Forelimb muscle (tissue), 1 donor: ENCODE measurements around the gene ENPP4. TPM values are rescaled to one million over a fixed set of nuclear protein-coding genes. Genes with fewer than 3 reads are reported as not detected.
"Not testable (repeated sequence)": the region's sequence is repeated elsewhere in the genome, so short reads cannot be mapped to it uniquely, and the experiment has no call there.

Source experiments
- DNase-seq: peaks from one replicate; pipeline ENCODE4 v3.0.0-alpha.2; 2013; ENCODE audit warnings: low read depth
- polyA plus RNA-seq: library from polyadenylated mRNA; unstranded; fragments of 120-200 nt; gene quantifications from one replicate; pipeline ENCODE4 v1.2.1, GENCODE V29; 2013; ENCODE audit not compliant: insufficient read length

The ENPP4 gene
- polyA plus RNA-seq, 1 donor, result 42.0 TPM

- DNase-seq, result not testable (repeated sequence)
Measured at GRCh38 chr6:46131291-46131690, 1.5 kb downstream of the ENPP4 start.

- no peak for DNase-seq
Measured at GRCh38 chr6:46134216-46134615, 4.4 kb downstream of the ENPP4 start.

- DNase-seq, result no peak
Measured at GRCh38 chr6:46135176-46135575, 5.4 kb downstream of the ENPP4 start.

DNA sequence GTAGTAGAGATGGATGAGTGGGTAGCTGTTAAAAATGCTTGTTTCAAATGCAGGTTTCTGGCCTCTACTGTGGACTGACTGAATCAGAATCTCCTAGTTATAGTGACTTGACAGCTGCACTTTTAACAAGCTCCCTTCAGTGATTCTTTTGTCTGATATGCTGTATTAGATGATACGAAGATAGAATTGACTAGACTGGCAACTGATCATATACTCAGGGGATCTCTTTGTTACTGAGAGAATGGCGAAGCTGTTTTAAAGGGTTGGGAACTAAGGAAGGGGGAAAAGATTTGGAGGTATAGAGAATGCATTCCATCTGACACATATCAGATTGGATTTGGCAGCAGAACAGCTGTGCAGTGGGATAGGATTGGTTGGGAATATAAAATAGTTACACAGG, 7.0 kb downstream of the ENPP4 start:
- no peak for DNase-seq

GRCh38 chr6:46137387-46137786, 7.6 kb downstream of the ENPP4 start:
- no peak for DNase-seq

- no peak for DNase-seq
Measured at GRCh38 chr6:46138281-46138680, 8.5 kb downstream of the ENPP4 start.

- DNase-seq, result no peak
Measured at GRCh38 chr6:46144270-46144669, 14.5 kb downstream of the ENPP4 start.

DNA sequence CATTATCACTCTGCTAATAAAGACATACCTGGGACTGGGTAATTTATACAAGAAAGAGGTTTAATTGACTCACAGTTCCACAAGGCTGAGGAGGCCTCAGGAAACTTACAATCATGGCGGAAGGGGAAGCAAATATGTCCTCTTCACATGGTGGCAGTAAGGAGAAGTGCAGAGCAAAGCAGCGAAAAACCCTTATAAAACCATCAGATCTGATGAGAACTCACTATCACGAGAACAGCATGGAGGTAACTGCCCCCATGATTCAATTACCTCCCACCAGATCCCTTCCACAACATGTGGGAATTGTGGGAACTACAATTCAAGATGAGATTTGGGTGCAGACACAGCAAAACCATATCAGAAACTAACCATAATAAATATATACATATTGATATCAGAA, 19.3 kb downstream of the ENPP4 start:
- DNase-seq, result not testable (repeated sequence)

- DNase-seq, result no peak
Measured at GRCh38 chr6:46156701-46157100, 26.9 kb downstream of the ENPP4 start.

- no peak for DNase-seq
Measured at GRCh38 chr6:46159229-46159628, 29.4 kb downstream of the ENPP4 start.

DNA sequence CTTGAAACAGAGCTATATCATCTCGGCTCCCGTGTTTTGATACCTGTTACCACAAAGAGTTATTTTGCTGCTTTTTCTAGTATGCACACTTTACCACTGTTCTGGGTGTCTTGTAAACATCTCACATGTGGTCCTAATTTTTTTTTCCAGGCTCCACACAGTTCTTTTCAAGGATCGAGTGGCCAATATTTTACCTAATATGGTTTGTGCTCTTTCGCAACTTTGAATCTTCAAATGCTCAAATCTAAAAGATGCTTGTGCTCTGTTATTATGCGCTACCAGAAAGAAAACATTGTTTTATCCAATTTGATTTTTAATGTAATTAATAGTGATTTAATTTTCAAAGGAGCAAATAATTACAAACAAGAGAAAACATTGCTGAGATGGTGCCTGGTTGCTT, 30.3 kb downstream of the ENPP4 start:
- DNase-seq, result no peak

DNA sequence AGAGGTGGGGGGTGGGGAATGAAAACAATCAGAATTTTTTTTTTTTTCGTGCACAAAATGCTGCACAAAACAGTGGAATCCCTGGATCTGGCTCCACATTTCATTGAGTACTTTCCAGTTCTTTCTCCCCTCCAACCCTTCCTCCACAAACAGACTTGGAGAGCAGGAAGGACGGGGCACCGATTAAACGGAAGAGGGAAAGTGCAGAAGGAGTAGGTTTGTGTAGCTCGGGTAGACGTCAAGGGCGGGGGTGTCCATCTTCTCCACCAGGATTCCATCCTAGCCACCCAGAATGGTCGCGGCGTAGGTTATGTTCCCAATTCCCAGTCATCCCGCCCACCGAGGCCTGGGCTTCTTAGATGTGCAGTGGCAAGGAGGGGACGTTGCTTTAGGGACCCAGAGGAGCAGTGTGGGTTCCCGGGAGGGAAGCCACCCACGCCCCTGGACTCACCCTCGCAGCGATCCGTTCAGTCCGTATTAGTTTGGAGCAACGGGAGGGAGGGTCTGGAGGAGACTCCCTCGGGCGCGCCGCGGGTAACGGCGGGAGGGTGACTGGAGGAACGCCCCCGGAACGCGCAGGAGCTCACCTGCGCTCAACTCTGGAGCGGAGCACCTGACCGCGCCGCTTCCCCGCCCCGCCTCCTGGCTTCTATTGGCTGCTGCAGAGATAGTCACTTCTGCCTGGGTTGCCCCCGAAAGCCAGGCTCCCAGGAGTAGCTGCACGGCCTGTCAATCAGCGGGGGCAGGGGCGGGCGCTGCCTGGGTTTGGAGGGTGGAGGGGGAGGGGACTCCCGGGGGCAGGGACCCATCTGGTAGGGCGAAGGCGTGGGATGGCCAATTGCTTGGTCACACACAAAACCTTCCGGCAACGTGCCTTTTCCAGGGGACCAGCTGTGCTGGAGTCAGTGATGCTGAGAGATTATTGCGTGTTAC, 40.8 kb downstream of the ENPP4 start, which contains the start of gene ENPP5:
ENPP5 (minus strand) TSS at position 624 of the 933 bp plus-strand sequence. CDS start 2,718 bp downstream, outside the sequence.
- DNase-seq, result no peak

DNA sequence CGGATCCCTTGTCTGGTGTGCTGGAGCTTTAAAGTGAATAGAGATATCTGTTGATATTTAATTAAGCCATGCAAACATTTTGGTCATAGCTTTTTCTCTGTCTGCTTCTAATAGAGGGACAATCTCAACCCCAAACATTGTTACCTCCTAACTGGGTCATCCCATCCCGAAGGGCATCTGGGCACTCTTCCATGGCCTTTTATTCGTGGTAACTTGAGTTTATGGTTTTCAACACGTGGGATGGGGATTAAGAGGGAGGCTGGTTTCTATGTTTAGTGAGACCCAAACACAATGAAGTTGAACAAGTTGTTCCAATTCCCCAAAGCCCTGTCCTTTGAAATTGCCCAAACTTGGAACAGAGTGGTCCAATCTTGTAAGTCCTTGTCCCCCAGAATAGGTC, 42.4 kb downstream of the ENPP4 start:
- no peak for DNase-seq

GRCh38 chr6:46174904-46175303, 45.1 kb downstream of the ENPP4 start:
- DNase-seq, result no peak

- no peak for DNase-seq
Measured at GRCh38 chr6:46175446-46175845, 45.7 kb downstream of the ENPP4 start.

DNA sequence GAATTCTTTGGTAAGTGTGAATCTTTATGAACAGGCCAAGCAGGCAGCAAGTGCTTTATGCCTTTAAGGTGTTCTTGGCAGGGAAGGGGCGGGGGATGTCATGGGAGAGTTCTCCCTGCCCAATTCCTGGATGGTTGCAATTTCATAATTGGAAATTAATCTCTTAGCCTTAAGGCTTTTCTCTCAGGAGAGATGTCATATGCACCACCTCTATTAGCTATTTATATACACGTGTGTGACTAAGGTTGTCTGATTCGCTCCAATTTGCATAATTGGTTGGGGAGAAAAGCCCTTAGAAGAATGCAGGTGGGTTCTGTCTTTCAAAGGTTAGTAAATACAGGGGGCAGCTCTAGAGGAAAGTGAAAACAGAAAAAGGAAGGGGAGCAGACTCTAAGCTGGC, 46.2 kb downstream of the ENPP4 start:
- no peak for DNase-seq

DNA sequence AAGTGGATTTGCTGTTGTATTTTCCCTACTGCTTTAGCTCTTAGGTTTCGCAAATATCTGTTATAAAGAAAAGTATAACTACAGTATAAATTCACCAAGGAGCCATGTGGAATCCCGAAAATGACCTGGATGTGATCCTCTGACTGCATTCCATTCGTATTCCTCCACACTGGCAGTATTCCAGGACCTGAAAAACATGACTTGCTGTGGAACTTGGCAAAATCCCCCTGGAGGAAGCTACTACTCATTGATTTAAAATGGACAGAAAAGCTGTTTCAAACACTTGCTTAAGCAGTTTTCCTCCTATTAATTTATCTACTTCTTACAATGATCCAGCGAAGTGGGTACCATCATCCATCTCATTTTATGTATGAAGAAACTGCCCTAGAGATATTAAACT, 54.3 kb downstream of the ENPP4 start:
- peak; percentile 14 for DNase-seq

DNA sequence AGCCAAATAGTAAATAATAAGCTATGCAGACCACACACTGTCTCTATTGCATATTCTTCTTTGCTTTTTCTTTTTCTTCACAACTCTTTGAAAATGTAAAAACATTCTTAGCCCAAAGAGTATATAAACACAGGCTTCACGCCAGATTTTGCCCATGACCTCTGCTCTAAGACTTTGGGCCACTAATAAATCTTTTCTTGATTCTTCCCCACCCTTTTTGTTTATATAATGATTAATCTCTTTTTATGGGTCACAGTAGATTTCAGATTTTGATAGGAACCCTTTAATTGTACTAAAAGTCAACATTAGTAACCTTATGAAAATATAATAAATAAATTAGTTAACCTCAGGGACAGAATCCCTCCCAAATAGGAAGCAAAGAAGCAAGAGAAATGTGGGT, 56.8 kb downstream of the ENPP4 start:
- no peak for DNase-seq

GRCh38 chr6:46189726-46190125, 59.9 kb downstream of the ENPP4 start:
- no peak for DNase-seq

DNA sequence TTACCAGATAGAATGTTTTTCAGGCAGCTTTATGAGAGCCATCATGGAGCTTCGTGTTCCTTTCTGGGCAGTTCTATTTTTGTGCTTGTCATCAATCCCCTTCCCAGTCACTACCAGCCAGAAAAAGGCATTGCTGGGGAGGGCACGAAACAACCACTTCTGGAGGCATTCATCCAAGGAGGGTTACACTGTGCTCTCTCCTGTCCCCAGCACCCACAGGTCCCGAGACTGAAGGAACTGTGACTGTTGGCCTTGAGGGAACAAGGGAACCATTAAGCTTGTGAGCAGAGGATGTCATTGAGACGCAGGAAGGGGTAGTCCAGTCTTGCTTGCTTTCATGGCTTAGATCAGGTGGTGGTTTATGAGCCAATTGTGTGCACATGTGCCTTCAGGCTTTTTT, 61.1 kb downstream of the ENPP4 start:
- no peak for DNase-seq

- no peak for DNase-seq
Measured at GRCh38 chr6:46191961-46192360, 62.2 kb downstream of the ENPP4 start.
